ENCODE data around the gene UROS.

- TF ChIP-seq CTCF (IDR thresholded peaks at IDR 0.05; ENCODE audit: poor library complexity, severe bottlenecking): no peak
- TF ChIP-seq MXI1 (conservative IDR thresholded peaks at IDR 0.05; ENCODE audit: poor library complexity, severe bottlenecking): no peak
- TF ChIP-seq EP300 (conservative IDR thresholded peaks at IDR 0.05; ENCODE audit: poor library complexity, severe bottlenecking): no peak
- TF ChIP-seq TAF1 (IDR thresholded peaks at IDR 0.05; ENCODE audit: low read depth): no peak
- TF ChIP-seq POLR2AphosphoS5 (IDR thresholded peaks at IDR 0.05): no peak
- TF ChIP-seq SMC3 (conservative IDR thresholded peaks at IDR 0.05; ENCODE audit: poor library complexity): no peak
- TF ChIP-seq RAD21 (conservative IDR thresholded peaks at IDR 0.05): no peak
- TF ChIP-seq EZH2 (IDR thresholded peaks at IDR 0.05; ENCODE audit: borderline replicate concordance, insufficient read depth, low read length, poor library complexity, severe bottlenecking): no peak
These were observed 25.8 kb upstream of the UROS start for GRCh38 chr10:125848857-125849256.

Data from neural cell (in vitro differentiated cells).